GM12878 (cell line): ENCODE results near the gene LMO2. TPM values are rescaled to one million over a fixed set of nuclear protein-coding genes. Genes with fewer than 3 reads are reported as not detected.
A peak's percentile ranks its signal among the peaks of the same experiment; 100 is the strongest.

Source experiments
- BHLHE40 ChIP-seq, 2 experiments: fragments of 450-650 bp in 1 of 2; IDR thresholded peaks; 2 replicates each; pipeline ENCODE4 v1.6.1; 2011 to 2017; ENCODE audit warnings: low read depth in 2 of 2, borderline replicate concordance in 1 of 2, improper control_type of control experiment in 1 of 2, low read length in 1 of 2, mild to moderate bottlenecking in 1 of 2
- CHD2 ChIP-seq: IDR thresholded peaks from 2 replicates; pipeline ENCODE4 v1.6.1; 2011; ENCODE audit warnings: low read depth, low read length, improper control_type of control experiment, borderline replicate concordance
- EGR1 ChIP-seq, 2 experiments: IDR thresholded peaks; 1 replicate in 1 of 2; 2 replicates in 1 of 2; pipeline ENCODE4 v1.6.1; 2011 to 2012; ENCODE audit warnings: low read depth in 2 of 2, low read length in 2 of 2, borderline replicate concordance in 1 of 2, mild to moderate bottlenecking in 1 of 2, moderate library complexity in 1 of 2
- HCFC1 ChIP-seq: fragments of 150-350 bp; IDR thresholded peaks from 2 replicates; pipeline ENCODE4 v1.6.1; 2014; ENCODE audit warnings: low read length
- IKZF2 ChIP-seq, 2 experiments: fragments of 450-650 bp; IDR thresholded peaks; 2 replicates each; pipeline ENCODE4 v1.6.1; 2017; ENCODE audit warnings: mild to moderate bottlenecking in 2 of 2, moderate library complexity in 2 of 2
- KDM1A ChIP-seq: fragments of 200-600 bp; sonication (generic); IDR thresholded peaks from 2 replicates; pipeline ENCODE4 v1.6.1; 2016; ENCODE audit warnings: borderline replicate concordance
- LARP7 ChIP-seq: fragments of 450-650 bp; IDR thresholded peaks from 2 replicates; pipeline ENCODE4 v1.6.1; 2017; ENCODE audit warnings: mild to moderate bottlenecking
- MEF2B ChIP-seq: fragments of 450-650 bp; IDR thresholded peaks from 2 replicates; pipeline ENCODE4 v1.6.1; 2018; ENCODE audit warnings: mild to moderate bottlenecking, moderate library complexity; ENCODE audit not compliant: partially characterized antibody, poor library complexity, severe bottlenecking
- MYB ChIP-seq: fragments of 150-350 bp; IDR thresholded peaks from 2 replicates; pipeline ENCODE4 v1.6.1; 2014; ENCODE audit warnings: mild to moderate bottlenecking, low read depth, low read length, borderline replicate concordance
- NFIC ChIP-seq: IDR thresholded peaks from 2 replicates; pipeline ENCODE4 v1.6.1; 2012; ENCODE audit warnings: low read depth, mild to moderate bottlenecking, inconsistent platforms, low read length, moderate library complexity
- NFXL1 ChIP-seq: fragments of 450-650 bp; IDR thresholded peaks from 2 replicates; pipeline ENCODE4 v1.6.1; 2017; ENCODE audit warnings: antibody characterized with exemption, mild to moderate bottlenecking, borderline replicate concordance
- NFYA ChIP-seq: IDR thresholded peaks from 2 replicates; pipeline ENCODE4 v1.6.1; 2011; ENCODE audit warnings: low read depth, mild to moderate bottlenecking, low read length, improper control_type of control experiment, borderline replicate concordance
- NRF1 ChIP-seq: conservative IDR thresholded peaks from 2 replicates; pipeline ENCODE4 v1.6.1; 2011; ENCODE audit warnings: mild to moderate bottlenecking, low read depth, low read length, improper control_type of control experiment
- PAX8 ChIP-seq: fragments of 450-650 bp; IDR thresholded peaks from 2 replicates; pipeline ENCODE4 v1.6.1; 2017; ENCODE audit warnings: mild to moderate bottlenecking, moderate library complexity
- PML ChIP-seq: IDR thresholded peaks from 2 replicates; pipeline ENCODE4 v1.6.1; 2012; ENCODE audit warnings: low read length, inconsistent platforms
- POLR2AphosphoS2 ChIP-seq: IDR thresholded peaks from 2 replicates; pipeline ENCODE4 v1.6.1; 2011; ENCODE audit warnings: low read depth, mild to moderate bottlenecking, low read length, improper control_type of control experiment, moderate library complexity
- RUNX3 ChIP-seq: IDR thresholded peaks from 2 replicates; pipeline ENCODE4 v1.6.1; 2012; ENCODE audit warnings: low read length, inconsistent platforms
- SIN3A ChIP-seq: IDR thresholded peaks from 2 replicates; pipeline ENCODE4 v1.6.1; 2012; ENCODE audit warnings: low read depth, low read length, improper control_type of control experiment
- SMAD5 ChIP-seq: IDR thresholded peaks from 2 replicates; pipeline ENCODE4 v1.6.1; 2016; ENCODE audit warnings: antibody characterized with exemption, low read depth
- SMC3 ChIP-seq: IDR thresholded peaks from 2 replicates; pipeline ENCODE4 v1.6.1; 2011; ENCODE audit warnings: low read length, improper control_type of control experiment, borderline replicate concordance
- SUPT20H ChIP-seq: IDR thresholded peaks from 2 replicates; pipeline ENCODE4 v1.6.1; 2011; ENCODE audit warnings: low read depth, mild to moderate bottlenecking, low read length, moderate library complexity, borderline replicate concordance; ENCODE audit not compliant: control insufficient read depth
- TCF3 ChIP-seq: IDR thresholded peaks from 2 replicates; pipeline ENCODE4 v1.6.1; 2012; ENCODE audit warnings: low read depth, mild to moderate bottlenecking, low read length, borderline replicate concordance; ENCODE audit not compliant: insufficient read depth
- YY1 ChIP-seq: IDR thresholded peaks from 2 replicates; pipeline ENCODE4 v1.6.1; 2011; ENCODE audit warnings: low read depth, mild to moderate bottlenecking, low read length
- ZBTB33 ChIP-seq: fragments of 450-650 bp; IDR thresholded peaks from 2 replicates; pipeline ENCODE4 v1.6.1; 2017; ENCODE audit warnings: mild to moderate bottlenecking
- polyA plus RNA-seq, 11 experiments: library from polyadenylated mRNA; depleted of rRNA in 4 of 11; unstranded in 6 of 11; stranded (reverse) in 5 of 11; fragments of >200 nt; fragmentation: Nextera tagmentation in 4 of 11; fragmentation: Illumina TruSeq in 1 of 11; extraction: Ambion mirVana in 4 of 11; extraction: Trizol in 1 of 11; gene quantifications; 1 replicate in 1 of 11; 2 replicates in 10 of 11; pipeline versions ENCODE4 v1.2.1 to v1.2.3, GENCODE V29; 2011 to 2016; ENCODE audit warnings: inconsistent platforms in 2 of 11, missing spikeins in 2 of 11, low read depth in 1 of 11
- total RNA-seq, 4 experiments: library from RNA; depleted of rRNA in 3 of 4; stranded (reverse); fragments of >200 nt in 3 of 4; fragmentation: Illumina TruSeq in 1 of 4; extraction: Trizol in 1 of 4; gene quantifications; 2 replicates each; pipeline versions ENCODE4 v1.2.1 to v1.2.3, GENCODE V29; 2013 to 2021
- TF ChIP-seq, protein P1 (sequence below): fragments of 450-650 bp; IDR thresholded peaks from 2 replicates; pipeline ENCODE4 v1.6.1; 2017; ENCODE audit warnings: mild to moderate bottlenecking, moderate library complexity

Gene LMO2
- total and polyA plus RNA-seq, 10 of the 15 experiments (the other 5 are each of a cell fraction or from before 2014, with no cell fraction given) = 0.29 to 1.9 (median 1.1) TPM; not detected in 1

DNA sequence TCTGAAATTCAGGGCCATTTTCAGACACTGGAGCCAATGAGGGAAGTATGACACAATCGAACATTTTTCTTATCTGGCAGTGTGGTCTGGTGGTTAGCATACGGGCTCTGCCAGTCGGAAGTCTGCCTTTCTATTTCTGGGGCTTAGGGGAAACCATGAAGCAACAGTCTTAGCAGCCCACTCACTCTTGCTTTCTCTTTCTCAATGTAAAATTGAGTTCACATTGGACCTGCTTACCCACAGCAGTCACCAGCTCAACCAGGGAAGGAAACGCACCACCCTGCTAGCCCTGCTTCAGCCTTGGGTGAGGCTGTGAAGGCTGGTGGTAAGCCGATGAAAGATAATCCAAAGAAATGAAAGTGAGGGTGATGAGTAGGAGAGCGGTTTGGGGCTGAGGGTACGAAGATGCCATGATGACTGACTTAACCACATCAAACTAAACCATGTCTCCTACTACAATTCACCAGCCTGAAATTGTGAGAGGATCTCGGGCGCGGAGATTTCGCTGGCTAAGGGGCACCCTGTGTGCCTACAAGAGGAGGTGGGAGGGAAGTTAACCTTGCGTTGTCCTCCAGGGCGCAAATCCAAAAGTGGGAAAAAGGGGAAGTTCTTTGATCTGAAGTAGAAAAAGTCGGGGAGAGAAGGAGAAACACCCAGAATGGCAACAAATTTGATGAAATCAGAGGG is 2.0 kb upstream of the LMO2 start (continued):
- TF ChIP-seq, protein P1, sequence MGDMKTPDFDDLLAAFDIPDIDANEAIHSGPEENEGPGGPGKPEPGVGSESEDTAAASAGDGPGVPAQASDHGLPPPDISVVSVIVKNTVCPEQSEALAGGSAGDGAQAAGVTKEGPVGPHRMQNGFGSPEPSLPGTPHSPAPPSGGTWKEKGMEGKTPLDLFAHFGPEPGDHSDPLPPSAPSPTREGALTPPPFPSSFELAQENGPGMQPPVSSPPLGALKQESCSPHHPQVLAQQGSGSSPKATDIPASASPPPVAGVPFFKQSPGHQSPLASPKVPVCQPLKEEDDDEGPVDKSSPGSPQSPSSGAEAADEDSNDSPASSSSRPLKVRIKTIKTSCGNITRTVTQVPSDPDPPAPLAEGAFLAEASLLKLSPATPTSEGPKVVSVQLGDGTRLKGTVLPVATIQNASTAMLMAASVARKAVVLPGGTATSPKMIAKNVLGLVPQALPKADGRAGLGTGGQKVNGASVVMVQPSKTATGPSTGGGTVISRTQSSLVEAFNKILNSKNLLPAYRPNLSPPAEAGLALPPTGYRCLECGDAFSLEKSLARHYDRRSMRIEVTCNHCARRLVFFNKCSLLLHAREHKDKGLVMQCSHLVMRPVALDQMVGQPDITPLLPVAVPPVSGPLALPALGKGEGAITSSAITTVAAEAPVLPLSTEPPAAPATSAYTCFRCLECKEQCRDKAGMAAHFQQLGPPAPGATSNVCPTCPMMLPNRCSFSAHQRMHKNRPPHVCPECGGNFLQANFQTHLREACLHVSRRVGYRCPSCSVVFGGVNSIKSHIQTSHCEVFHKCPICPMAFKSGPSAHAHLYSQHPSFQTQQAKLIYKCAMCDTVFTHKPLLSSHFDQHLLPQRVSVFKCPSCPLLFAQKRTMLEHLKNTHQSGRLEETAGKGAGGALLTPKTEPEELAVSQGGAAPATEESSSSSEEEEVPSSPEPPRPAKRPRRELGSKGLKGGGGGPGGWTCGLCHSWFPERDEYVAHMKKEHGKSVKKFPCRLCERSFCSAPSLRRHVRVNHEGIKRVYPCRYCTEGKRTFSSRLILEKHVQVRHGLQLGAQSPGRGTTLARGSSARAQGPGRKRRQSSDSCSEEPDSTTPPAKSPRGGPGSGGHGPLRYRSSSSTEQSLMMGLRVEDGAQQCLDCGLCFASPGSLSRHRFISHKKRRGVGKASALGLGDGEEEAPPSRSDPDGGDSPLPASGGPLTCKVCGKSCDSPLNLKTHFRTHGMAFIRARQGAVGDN = no peak
- no peak for TF ChIP-seq CHD2
- peak; percentile 93 for TF ChIP-seq MEF2B
- TF ChIP-seq SUPT20H = no peak
- TF ChIP-seq ZBTB33 = no peak
- no peak for TF ChIP-seq SMC3
- no peak for TF ChIP-seq NRF1
- peak; percentile 66 for TF ChIP-seq YY1
- TF ChIP-seq PML = peak; percentile 78
- no peak for TF ChIP-seq PAX8
- TF ChIP-seq SIN3A = no peak
- peak; percentile 81 to 86 for TF ChIP-seq IKZF2 (IDR thresholded peaks at IDR 0.05)
- peak; percentile 97 for TF ChIP-seq RUNX3
- TF ChIP-seq SMAD5 = peak; percentile 60; the same call in 1 of the 2 replicates
- TF ChIP-seq NFYA = no peak
- no peak for TF ChIP-seq LARP7
- TF ChIP-seq NFIC = peak; percentile 95
- TF ChIP-seq KDM1A = no peak
- TF ChIP-seq POLR2AphosphoS2 = no peak
- no peak for TF ChIP-seq MYB
- TF ChIP-seq TCF3 = no peak
- TF ChIP-seq NFXL1 = no peak
- TF ChIP-seq HCFC1 = no peak
- TF ChIP-seq BHLHE40 (IDR thresholded peaks at IDR 0.05; ENCODE audit: borderline replicate concordance in 1 of 2, low read depth in 2 of 2, low read length in 1 of 2) = peak in 1 of 2 experiments; percentile 39; a peak in 1 of 4 replicates
- peak in 1 of 2 experiments; percentile 67; a peak in 2 of 3 replicates for TF ChIP-seq EGR1 (IDR thresholded peaks at IDR 0.05; ENCODE audit: borderline replicate concordance in 1 of 2, low read depth in 2 of 2, low read length in 2 of 2)
